ENCODE measurements around the gene ZFP69. TPM values are rescaled to one million over a fixed set of nuclear protein-coding genes. Genes with fewer than 3 reads are reported as not detected.
"Not testable (repeated sequence)": the region's sequence is repeated elsewhere in the genome, so short reads cannot be mapped to it uniquely, and the experiment has no call there.

ZFP69 gene
- total and polyA plus RNA-seq, 4 donors, result 0.96 to 1.9 (median 1.2) TPM

GRCh38 chr1:40495315-40495903 is 18.3 kb downstream of the ZFP69 start:
- Histone ChIP-seq H3K27ac (ENCODE audit: low read depth in 1 of 2, low read length in 2 of 2) (no peak overlapping the region), H3K9ac (ENCODE audit: low read depth in 1 of 2, low read length in 2 of 2) (no peak overlapping the region), H3K4me1 (ENCODE audit: control insufficient read depth in 4 of 4, insufficient read depth in 4 of 4, low read length in 3 of 4) (no peaks in the 10 kb centered on the region), H3K36me3 (ENCODE audit: control insufficient read depth in 4 of 4, insufficient read depth in 3 of 4, low read depth in 1 of 4, low read length in 3 of 4) (peaks cover under 1 to 57% (median 47%) of the 10 kb centered on the region in 4 donors), H3K9me3 (ENCODE audit: control insufficient read depth in 4 of 4, low read length in 3 of 4) (peaks cover 28 to 69% (median 41%) of the 10 kb centered on the region in 4 donors), H3K27me3 (ENCODE audit: control insufficient read depth in 4 of 4, insufficient read depth in 4 of 4, low read length in 3 of 4) (no peaks in the 10 kb centered on the region), H3K4me3 (ENCODE audit: low read depth in 1 of 3, low read length in 3 of 3) (peak overlapping the region in 2 of 3 donors; percentile 21 to 53)
- TF ChIP-seq FOXA1 (IDR thresholded peaks at IDR 0.05) (no peak), YY1 (IDR thresholded peaks at IDR 0.05) (no peak), SP1 (IDR thresholded peaks at IDR 0.05) (no peak), HNF4G (IDR thresholded peaks at IDR 0.05) (no peak), MAX (IDR thresholded peaks at IDR 0.05) (no peak)
- TF ChIP-seq, protein P1, sequence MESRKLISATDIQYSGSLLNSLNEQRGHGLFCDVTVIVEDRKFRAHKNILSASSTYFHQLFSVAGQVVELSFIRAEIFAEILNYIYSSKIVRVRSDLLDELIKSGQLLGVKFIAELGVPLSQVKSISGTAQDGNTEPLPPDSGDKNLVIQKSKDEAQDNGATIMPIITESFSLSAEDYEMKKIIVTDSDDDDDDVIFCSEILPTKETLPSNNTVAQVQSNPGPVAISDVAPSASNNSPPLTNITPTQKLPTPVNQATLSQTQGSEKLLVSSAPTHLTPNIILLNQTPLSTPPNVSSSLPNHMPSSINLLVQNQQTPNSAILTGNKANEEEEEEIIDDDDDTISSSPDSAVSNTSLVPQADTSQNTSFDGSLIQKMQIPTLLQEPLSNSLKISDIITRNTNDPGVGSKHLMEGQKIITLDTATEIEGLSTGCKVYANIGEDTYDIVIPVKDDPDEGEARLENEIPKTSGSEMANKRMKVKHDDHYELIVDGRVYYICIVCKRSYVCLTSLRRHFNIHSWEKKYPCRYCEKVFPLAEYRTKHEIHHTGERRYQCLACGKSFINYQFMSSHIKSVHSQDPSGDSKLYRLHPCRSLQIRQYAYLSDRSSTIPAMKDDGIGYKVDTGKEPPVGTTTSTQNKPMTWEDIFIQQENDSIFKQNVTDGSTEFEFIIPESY (IDR thresholded peaks at IDR 0.05), result no peak
- TF ChIP-seq, protein P2, sequence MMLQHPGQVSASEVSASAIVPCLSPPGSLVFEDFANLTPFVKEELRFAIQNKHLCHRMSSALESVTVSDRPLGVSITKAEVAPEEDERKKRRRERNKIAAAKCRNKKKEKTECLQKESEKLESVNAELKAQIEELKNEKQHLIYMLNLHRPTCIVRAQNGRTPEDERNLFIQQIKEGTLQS (IDR thresholded peaks at IDR 0.05), result no peak
- WGBS, result 98% methylated on average over 4 of the region's 4 CpGs
- no peak for DNase-seq (ENCODE audit: low spot score)

DNA sequence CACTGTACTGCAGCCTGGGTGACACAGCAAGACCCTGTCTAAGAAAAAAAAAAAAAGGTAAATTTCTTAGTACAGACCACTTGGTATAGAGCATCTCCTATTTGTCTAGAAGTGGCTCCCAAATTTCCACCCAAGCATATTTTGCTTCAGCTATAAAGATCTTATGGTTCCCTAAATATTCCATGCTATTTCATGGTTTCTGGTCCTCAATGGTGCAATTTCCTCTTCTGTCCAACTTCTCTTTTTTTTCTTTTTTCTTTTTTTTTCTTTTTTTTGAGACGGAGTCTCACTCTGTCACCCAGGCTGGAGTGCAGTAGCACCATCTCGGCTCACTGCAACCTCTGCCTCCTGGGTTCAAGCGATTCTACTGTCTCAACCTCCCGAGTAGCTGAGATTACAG is 25.6 kb downstream of the ZFP69 start:
- not testable (repeated sequence) for DNase-seq (ENCODE audit: low spot score); H3K4me1 ChIP-seq (ENCODE audit: control insufficient read depth in 4 of 4, insufficient read depth in 4 of 4, low read length in 3 of 4); H3K27me3 ChIP-seq (ENCODE audit: control insufficient read depth in 4 of 4, insufficient read depth in 4 of 4, low read length in 3 of 4); H3K9ac ChIP-seq (ENCODE audit: low read depth in 1 of 2, low read length in 2 of 2); H3K27ac ChIP-seq (ENCODE audit: low read depth in 1 of 2, low read length in 2 of 2)
- Histone ChIP-seq H3K9me3 (ENCODE audit: control insufficient read depth in 4 of 4, low read length in 3 of 4) (peaks cover 23 to 36% (median 29%) of the 10 kb centered on the region in 4 donors), H3K4me3 (ENCODE audit: low read depth in 1 of 3, low read length in 3 of 3) (peak overlapping the region in 1 of 3 donors; percentile 41), H3K36me3 (ENCODE audit: control insufficient read depth in 4 of 4, insufficient read depth in 3 of 4, low read depth in 1 of 4, low read length in 3 of 4) (peaks cover 1 to 14% (median 5%) of the 10 kb centered on the region in 4 donors)
- 94% methylated on average over 4 of the region's 4 CpGs for WGBS

DNA sequence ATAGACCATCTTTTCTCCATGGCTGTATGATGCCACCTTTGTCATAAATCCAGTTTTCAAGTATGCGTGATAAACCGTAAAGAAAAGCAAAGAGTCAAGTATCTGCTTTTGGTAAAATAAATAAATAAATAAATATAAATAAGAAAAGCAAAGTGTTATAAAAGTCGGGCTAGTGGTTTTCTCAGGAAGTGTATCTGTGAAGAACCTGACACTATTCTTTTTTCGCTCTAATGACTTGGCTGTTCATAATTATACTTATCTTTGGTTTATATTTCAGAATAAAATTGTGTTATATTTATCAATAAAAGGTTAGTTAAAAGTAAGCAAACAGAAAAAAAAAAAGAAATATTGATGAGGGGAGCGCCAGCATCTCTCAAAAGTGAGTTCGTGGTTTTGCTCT is 30.9 kb downstream of the ZFP69 start:
- 62% methylated on average over 6 of the region's 6 CpGs for WGBS
- H3K27ac ChIP-seq (ENCODE audit: low read depth in 1 of 2, low read length in 2 of 2), result peak overlapping the region; percentile 54 to 75
- peak overlapping the region; percentile 56 to 79 for H3K9ac ChIP-seq (ENCODE audit: low read depth in 1 of 2, low read length in 2 of 2)

More for the DNA sequence above, 30.9 kb downstream of the ZFP69 start:
- Histone ChIP-seq H3K4me1 (ENCODE audit: control insufficient read depth in 4 of 4, insufficient read depth in 4 of 4, low read length in 3 of 4) (peaks cover 0 to 9% (median 3%) of the 10 kb centered on the region in 4 donors), H3K9me3 (ENCODE audit: control insufficient read depth in 4 of 4, low read length in 3 of 4) (peaks cover 8 to 13% (median 10%) of the 10 kb centered on the region in 4 donors), H3K36me3 (ENCODE audit: control insufficient read depth in 4 of 4, insufficient read depth in 3 of 4, low read depth in 1 of 4, low read length in 3 of 4) (peaks cover 0 to 10% (median 2%) of the 10 kb centered on the region in 4 donors), H3K4me3 (ENCODE audit: low read depth in 1 of 3, low read length in 3 of 3) (peak overlapping the region; percentile 73 to 95 (median 92)), H3K27me3 (ENCODE audit: control insufficient read depth in 4 of 4, insufficient read depth in 4 of 4, low read length in 3 of 4) (no peaks in the 10 kb centered on the region)
- no peak for DNase-seq (ENCODE audit: low spot score)
- TF ChIP-seq HNF4A (conservative IDR thresholded peaks at IDR 0.05) (no peak), EGR1 (IDR thresholded peaks at IDR 0.05; ENCODE audit: low read depth in 2 of 2) (no peak), GABPA (IDR thresholded peaks at IDR 0.05 in 1 of 2, conservative IDR thresholded peaks at IDR 0.05 in 1 of 2) (no peak), RAD21 (IDR thresholded peaks at IDR 0.05) (no peak), TAF1 (conservative IDR thresholded peaks at IDR 0.05) (no peak), YY1 (IDR thresholded peaks at IDR 0.05) (no peak), HNF4G (IDR thresholded peaks at IDR 0.05) (no peak), JUND (IDR thresholded peaks at IDR 0.05) (no peak), SP1 (IDR thresholded peaks at IDR 0.05) (no peak), RXRA (IDR thresholded peaks at IDR 0.05) (no peak), MAX (IDR thresholded peaks at IDR 0.05) (no peak)
- TF ChIP-seq, protein P3, sequence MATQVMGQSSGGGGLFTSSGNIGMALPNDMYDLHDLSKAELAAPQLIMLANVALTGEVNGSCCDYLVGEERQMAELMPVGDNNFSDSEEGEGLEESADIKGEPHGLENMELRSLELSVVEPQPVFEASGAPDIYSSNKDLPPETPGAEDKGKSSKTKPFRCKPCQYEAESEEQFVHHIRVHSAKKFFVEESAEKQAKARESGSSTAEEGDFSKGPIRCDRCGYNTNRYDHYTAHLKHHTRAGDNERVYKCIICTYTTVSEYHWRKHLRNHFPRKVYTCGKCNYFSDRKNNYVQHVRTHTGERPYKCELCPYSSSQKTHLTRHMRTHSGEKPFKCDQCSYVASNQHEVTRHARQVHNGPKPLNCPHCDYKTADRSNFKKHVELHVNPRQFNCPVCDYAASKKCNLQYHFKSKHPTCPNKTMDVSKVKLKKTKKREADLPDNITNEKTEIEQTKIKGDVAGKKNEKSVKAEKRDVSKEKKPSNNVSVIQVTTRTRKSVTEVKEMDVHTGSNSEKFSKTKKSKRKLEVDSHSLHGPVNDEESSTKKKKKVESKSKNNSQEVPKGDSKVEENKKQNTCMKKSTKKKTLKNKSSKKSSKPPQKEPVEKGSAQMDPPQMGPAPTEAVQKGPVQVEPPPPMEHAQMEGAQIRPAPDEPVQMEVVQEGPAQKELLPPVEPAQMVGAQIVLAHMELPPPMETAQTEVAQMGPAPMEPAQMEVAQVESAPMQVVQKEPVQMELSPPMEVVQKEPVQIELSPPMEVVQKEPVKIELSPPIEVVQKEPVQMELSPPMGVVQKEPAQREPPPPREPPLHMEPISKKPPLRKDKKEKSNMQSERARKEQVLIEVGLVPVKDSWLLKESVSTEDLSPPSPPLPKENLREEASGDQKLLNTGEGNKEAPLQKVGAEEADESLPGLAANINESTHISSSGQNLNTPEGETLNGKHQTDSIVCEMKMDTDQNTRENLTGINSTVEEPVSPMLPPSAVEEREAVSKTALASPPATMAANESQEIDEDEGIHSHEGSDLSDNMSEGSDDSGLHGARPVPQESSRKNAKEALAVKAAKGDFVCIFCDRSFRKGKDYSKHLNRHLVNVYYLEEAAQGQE (IDR thresholded peaks at IDR 0.05), result no peak
- TF ChIP-seq, protein P4, sequence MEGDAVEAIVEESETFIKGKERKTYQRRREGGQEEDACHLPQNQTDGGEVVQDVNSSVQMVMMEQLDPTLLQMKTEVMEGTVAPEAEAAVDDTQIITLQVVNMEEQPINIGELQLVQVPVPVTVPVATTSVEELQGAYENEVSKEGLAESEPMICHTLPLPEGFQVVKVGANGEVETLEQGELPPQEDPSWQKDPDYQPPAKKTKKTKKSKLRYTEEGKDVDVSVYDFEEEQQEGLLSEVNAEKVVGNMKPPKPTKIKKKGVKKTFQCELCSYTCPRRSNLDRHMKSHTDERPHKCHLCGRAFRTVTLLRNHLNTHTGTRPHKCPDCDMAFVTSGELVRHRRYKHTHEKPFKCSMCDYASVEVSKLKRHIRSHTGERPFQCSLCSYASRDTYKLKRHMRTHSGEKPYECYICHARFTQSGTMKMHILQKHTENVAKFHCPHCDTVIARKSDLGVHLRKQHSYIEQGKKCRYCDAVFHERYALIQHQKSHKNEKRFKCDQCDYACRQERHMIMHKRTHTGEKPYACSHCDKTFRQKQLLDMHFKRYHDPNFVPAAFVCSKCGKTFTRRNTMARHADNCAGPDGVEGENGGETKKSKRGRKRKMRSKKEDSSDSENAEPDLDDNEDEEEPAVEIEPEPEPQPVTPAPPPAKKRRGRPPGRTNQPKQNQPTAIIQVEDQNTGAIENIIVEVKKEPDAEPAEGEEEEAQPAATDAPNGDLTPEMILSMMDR (IDR thresholded peaks at IDR 0.05; ENCODE audit: low read depth, low read length, missing input control), result no peak

All from liver (tissue), 9 donors.